Mammary epithelial cell (primary cell): Measurements from ENCODE around the gene PTPN1.

Experiments used
- CTCF ChIP-seq, 2 donors: IDR thresholded peaks in 1 of 2; conservative IDR thresholded peaks in 1 of 2; 2 replicates each; pipeline ENCODE4 v1.5.1; 2011 to 2012; ENCODE audit warnings: inconsistent platforms in 2 of 2, low read length in 2 of 2, mild to moderate bottlenecking in 2 of 2, control low read depth in 1 of 2, low read depth in 1 of 2; ENCODE audit not compliant: insufficient read depth in 1 of 2; ENCODE audit errors: extremely low read depth in 1 of 2
- EZH2 ChIP-seq: IDR thresholded peaks from 2 replicates; pipeline ENCODE4 v1.6.1; 2012; ENCODE audit warnings: low read length, inconsistent platforms, borderline replicate concordance

GRCh38 chr20:50554694-50555579, 44.8 kb downstream of the PTPN1 start:
- TF ChIP-seq CTCF (conservative IDR thresholded peaks at IDR 0.05 in 1 of 2, IDR thresholded peaks at IDR 0.05 in 1 of 2; ENCODE audit: extremely low read depth in 1 of 2, insufficient read depth in 1 of 2, low read depth in 1 of 2, low read length in 2 of 2), result no peak
- no peak for TF ChIP-seq EZH2
